Stimulated activated naive CD4-positive, alpha-beta T cell treated with Interleukin-2 at 50 U/mL for 16 hours (primary cell): ENCODE data around the gene GJC1.
"Not testable (repeated sequence)": the region's sequence is repeated elsewhere in the genome, so short reads cannot be mapped to it uniquely, and the experiment has no call there.

Experiments
- DNase-seq: peaks from one replicate; lab custom pipeline; 2025; lab: John Stamatoyannopoulos, UW

Gene GJC1

DNA sequence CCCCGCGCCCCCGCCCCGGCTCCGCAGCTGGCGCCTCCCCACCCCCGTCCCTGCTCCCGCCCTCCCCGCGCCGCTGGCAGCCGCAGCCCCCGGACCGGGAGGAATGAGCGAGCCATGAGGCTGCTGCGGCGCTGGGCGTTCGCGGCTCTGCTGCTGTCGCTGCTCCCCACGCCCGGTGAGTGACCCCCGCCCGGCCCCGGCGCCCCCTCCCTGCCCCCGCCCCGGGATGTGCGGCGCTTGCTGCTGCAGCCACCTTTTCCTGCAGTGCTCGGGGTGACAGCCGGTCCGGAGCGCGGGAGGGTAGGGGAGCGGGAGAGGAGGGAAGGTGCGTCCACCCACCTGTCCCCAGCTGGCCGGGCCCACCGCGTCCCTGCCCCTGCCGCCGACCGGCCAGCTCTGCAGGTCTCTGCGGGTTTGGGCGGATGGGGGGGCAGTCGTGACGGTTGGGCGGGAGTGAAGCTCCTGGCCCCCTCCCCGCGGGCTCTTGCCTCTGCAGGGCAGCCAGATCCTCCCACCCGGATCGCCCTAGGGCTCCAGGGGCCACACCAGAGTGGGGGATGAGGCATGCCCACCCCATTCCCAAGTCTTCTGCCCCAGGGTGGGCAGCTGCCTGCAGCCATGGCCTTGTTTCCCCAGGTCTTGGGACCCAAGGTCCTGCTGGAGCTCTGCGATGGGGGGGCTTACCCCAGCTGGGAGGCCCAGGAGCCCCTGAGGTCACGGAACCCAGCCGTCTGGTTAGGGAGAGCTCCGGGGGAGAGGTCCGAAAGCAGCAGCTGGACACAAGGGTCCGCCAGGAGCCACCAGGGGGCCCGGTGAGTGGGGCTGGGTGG lies 70.8 kb downstream of the GJC1 start:
- DNase-seq, result no peak

DNA sequence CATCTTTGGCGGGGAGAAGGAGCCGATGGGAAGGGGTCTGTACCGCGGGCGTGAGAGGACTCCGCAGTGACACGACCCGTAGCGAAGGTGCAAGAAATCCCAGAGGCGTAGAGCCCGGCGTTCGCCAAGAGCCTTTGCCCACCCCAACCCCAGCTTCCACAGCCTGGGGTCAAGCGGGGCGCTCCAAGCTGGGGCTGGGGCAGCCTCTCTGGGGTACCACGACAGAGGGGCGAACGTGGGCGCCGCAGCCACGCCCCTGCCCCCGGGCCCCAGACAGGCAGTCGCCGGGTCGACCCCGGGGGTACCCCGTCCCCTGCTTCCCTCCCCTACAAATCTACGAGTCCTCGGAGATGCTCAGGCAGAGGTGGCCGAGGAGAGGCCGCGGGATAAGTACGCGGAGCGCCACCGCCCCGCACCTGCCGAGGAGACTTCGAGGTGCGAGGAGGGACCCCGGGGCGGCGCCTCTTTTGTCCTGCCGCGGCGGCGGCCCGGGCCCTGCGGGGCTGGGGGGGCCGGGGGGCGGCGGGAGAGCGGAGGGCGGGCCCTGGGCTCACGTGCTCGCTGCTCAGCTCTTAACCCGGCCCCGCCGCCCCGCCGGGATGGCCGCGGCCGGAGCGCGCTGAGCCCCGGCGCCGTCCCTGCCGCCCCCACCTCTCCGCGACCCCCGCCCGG lies 71.5 kb downstream of the GJC1 start, which contains the start of gene ADAM11:
Gene ADAM11, plus strand, starts transcription at position 575 of the 672 bp plus-strand sequence. CDS start 212 bp downstream, outside the sequence.
- DNase-seq, result no peak

DNA sequence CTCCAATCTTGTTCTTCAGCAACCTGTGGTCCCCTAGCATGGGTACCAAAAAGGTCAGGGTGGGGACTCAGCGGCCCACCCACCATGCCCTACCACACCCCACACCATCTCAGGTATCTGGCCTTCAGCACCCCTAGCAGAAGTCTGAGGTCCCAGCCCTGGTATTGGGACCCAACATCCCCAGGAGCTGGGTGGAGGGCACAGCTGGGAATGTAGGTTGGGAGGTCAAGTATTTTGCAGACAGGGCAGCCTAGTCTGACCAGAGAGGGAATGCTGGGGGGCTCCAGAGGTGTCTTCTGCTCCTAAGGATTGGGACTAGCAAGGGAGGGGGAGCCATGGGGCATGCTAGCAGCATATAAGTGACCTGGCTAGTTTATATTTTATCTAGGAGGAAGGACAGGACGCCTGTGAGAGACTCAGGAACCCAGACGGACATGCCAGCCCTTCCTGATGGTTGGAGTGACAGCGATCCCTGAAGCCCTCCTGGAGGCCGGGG lies 72.1 kb downstream of the GJC1 start:
- DNase-seq, result no peak

DNA sequence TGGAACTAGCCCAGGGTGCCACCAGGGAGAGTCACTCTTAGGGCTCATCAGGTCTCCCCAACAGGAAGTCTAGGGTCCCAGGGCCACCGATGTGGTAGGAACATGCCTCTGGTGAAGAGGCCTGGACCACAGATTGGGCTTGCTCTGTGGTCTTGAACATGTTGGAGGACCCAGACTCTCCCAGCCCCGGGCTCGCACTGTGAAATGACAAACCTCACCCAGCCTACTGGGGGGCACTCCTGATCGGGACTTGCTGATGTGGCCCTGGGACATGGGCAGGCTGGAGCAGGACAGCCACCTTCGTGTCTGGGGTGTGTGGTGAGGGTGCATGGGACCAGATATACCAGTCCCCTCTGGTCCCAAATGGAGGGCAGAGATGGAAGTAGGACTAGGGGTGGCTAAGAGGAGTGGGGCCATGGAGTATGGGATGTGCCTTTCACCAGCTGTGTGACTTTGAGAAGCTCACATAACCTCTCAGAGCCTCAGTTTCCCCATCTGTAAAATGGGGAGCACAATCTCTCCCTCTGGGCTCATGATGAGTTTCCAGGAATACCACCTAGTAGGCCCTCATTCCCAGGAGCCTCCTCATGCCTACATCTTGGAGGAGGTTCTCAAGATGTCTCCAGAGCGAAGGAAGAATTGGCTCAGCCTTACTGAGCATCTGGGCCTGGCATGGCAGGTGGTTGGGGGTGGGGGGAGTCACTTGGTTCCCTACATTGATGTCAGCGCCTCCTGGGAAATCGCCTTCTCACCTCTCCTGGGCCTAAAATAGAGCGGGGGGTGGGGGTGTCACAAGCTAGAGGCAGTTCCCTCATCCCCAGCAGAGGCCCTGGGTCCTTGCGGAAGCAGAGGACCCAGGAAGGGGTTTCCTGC lies 72.8 kb downstream of the GJC1 start:
- DNase-seq, result no peak

DNA sequence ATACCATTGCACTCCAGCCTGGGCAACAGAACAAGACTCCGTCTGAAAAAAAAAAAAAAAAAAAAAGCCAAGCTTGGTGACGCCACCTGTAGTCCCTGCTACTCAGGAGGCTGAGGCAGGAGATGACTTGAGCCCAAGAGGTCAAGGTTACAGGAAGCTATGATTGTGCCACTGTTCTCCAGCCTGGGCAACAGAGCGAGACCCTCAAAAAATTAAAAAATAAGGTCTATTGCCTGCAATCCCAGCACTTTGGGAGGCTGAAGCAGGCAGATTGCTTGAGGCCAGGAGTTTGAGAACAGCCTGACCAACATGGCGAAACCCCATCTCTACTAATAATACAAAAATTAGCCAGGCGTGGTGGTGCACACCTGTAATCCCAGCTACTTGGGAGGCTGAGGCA lies 74.9 kb downstream of the GJC1 start:
- not testable (repeated sequence) for DNase-seq

DNA sequence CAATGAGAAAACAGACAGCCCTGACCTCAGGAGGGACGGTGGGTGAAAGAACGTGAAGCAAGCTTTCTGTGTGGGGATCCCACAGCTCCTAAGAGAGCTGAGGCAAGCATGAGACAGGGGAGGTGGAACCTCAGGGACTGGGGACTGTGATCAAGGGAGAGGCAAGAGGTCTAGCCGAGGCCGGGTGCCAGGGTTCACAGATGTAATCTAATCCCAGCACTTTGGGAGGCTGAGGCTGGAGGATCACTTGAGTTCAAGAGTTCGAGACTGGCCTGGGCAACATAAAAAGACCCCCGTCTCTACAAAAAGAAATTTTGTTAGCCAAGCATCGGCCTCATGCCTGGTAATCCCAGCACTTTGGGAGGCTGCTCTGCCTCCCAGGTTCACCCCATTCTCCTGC lies 75.8 kb downstream of the GJC1 start:
- no peak for DNase-seq

DNA sequence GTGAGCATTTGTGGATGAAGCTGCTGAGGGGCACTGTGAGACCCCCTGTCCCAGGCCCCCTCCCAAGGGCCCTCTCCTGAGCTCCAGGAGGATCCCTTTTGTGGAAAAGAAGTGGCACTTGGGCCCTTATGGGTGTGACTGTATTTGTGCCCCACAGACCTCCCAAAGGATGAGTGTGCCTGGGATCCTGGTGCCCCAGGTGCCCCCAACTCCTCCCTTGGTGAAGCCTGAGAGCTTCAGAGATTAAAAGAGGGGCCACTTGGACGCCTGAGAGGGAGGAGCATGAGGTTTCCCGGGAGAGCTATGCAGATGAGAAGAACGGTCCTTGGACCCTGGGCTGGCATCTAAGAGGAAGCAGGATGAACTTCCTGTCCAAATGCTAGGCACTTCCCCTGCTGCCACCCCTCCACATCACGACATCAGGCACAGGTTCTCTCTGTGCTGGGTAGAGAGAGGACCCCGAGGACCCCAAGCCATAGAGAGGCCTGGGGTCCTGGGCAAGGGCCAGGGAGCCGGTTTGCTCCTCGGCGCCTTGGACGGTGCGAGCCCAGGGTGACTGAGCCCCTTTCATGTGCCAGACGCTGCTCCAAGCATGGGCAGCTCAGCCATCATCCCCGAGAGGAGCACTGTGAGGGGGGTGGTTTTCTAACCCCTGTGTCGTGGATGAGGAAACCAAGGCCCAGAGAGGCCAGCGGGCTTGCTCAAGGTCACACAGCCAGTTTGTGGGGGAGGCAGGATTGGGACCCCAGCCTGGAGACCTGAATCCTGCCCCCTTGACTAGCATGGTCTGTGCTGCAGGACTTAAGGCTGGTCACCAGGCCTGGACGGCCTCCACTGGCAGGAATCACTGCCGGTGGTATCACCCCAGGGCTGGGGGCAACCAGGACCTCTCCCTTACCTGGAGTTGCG lies 76.9 kb downstream of the GJC1 start:
- no peak for DNase-seq

DNA sequence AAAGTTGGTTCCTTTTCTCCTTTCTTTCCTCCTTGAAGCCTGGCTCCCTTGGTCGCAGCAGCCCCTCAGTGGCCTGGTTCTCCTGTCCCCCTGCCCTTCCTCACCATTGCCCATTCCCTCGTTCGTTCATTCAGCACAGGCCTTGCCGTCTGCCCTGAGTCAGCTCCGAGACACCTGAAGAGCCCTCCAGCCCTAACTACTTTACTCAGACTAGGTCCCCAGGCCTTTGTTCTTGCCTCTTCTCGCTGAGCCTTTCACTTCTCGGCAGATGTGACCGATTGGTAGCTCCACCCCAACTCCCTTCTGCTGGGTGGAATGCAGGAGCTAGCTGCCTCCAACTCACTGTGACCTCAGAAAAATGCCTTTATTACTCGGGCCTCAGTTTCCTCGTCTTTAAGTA lies 78.3 kb downstream of the GJC1 start:
- DNase-seq, result no peak

DNA sequence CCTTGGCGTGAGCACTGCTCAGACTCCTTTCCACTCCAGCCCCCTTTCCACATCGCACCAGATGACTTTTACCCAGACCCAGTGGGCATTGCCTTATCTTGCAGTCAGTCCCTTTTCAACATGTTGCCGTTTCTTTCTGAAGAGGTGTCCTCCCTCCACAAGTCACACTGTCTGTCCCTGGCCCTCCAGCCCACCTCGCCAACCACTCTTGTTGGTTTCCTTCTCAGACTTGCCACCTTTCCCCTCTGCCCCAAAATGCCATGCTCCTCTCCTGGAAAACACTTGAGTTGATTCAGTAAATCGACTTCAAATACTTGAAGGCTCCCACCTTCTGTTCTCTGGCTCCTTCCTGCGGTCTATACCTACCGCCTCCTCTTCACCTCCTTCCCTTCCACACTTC lies 78.8 kb downstream of the GJC1 start:
- no peak for DNase-seq

DNA sequence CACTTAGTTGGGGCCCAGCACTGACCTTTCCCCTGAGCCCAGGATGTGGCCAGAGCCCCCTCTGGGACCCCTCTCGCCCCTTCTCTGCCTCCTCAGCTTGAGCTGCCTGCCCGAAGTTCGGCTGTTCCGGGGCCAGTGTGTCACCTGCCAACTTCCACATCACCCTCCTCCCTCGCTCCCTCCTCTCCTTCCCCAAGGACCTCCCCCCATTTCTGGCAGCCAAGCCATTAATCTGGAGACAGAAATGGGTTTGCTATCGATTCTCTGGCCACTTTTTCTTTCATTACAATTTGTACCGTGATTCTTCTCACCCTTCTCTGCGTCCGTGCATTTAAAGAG lies 80.1 kb downstream of the GJC1 start:
- DNase-seq, result no peak

DNA sequence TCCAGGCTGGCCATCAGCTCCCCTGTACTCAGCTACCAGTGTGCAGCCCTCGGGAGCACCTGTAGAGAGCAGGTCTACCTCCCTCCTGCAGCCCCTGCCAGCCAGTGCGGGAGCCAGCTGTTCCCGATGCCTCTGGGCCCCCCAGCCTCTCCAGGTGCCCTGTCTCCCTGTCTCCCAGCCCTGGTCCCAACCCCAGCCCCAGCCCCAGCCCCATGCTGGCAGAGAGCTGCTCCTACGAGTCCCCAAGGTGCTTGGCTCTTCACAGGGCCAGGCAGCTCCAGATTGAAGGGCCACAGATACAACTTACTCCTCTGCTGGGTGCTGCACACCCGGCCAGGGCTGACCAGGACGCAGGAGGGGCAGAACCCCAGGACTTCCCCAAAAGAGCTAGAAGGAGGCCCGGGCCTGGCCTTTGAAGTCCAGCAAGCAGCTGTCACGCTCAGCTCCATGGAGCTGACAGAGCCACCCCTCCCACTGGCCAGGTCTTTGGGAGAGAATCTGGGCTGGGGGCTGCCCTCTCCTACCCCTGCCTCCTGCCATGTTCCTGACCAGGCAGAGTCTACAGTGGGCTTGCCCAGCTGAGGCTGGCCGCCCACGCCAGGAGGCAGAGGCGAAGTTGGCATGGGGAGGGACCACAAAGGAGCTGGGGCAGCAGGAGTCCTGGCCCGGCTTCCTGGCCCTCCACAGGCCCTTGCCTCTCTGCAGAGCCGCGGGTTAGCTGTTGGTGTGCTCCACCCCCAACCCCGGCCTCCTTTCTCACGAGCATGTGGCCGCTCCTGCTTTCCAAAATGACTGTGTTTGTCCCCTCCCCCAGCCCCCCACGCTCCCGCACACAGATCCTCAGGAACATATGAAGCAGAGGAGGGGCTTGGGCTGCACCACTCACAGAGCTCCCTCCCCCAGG lies 80.8 kb downstream of the GJC1 start:
- no peak for DNase-seq
